Measurements from ENCODE around the gene HTN1. TPM values are rescaled to one million over a fixed set of nuclear protein-coding genes. Genes with fewer than 3 reads are reported as not detected.
"Not testable (repeated sequence)": the region's sequence is repeated elsewhere in the genome, so short reads cannot be mapped to it uniquely, and the experiment has no call there.

Gene HTN1
- not detected for total RNA-seq

DNA sequence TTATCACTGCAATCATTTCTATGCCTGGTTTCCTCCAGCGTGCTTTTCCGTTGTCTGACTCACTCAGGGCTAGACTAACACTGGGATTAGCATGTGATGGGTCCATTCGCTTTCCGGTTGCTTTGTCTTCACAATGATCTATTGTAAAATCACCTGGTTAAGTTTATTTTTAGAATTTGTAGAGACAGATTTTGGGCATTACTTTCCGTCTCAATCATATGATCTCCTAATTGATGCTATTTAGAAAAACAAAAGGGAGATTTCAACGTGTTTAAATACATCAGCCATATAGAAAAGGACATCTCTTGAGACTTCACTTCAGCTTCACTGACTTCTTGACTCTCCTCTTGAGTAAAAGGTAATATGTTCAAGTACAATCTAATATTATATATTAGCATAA lies at the start of gene HTN1:
HTN1 (plus strand) TSS at position 301 of the 400 bp plus-strand sequence. CDS start 2,639 bp downstream, outside the sequence.
- H3K27me3 ChIP-seq (replicated peaks; ENCODE audit: insufficient read depth); H3K36me3 ChIP-seq; DNase-seq (ENCODE audit: low spot score); H3K4me1 ChIP-seq (replicated peaks); H3K4me3 ChIP-seq; H3K9me3 ChIP-seq; intact Hi-C loops (cut with DNase I); H3K27ac ChIP-seq: not testable (repeated sequence)
- WGBS = 85% methylated on average over 6 of the region's 6 CpGs

GRCh38 chr4:70000711-70001110 lies 49.5 kb upstream of the HTN1 start:
- no peaks in the 10 kb centered on the region for H3K4me1 ChIP-seq (replicated peaks)
- no peak for DNase-seq (ENCODE audit: low spot score)
- H3K4me3 ChIP-seq = no peak overlapping the region
- TF ChIP-seq, protein P1, sequence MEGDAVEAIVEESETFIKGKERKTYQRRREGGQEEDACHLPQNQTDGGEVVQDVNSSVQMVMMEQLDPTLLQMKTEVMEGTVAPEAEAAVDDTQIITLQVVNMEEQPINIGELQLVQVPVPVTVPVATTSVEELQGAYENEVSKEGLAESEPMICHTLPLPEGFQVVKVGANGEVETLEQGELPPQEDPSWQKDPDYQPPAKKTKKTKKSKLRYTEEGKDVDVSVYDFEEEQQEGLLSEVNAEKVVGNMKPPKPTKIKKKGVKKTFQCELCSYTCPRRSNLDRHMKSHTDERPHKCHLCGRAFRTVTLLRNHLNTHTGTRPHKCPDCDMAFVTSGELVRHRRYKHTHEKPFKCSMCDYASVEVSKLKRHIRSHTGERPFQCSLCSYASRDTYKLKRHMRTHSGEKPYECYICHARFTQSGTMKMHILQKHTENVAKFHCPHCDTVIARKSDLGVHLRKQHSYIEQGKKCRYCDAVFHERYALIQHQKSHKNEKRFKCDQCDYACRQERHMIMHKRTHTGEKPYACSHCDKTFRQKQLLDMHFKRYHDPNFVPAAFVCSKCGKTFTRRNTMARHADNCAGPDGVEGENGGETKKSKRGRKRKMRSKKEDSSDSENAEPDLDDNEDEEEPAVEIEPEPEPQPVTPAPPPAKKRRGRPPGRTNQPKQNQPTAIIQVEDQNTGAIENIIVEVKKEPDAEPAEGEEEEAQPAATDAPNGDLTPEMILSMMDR (IDR thresholded peaks at IDR 0.05) = no peak
- no peak for TF ChIP-seq POLR2A (IDR thresholded peaks at IDR 0.05)
- TF ChIP-seq POLR2AphosphoS5 (IDR thresholded peaks at IDR 0.05) = no peak
- H3K27ac ChIP-seq = no peak overlapping the region
- 92% methylated on average over 1 of the region's 1 CpG for WGBS
- intact Hi-C loops (cut with DNase I) = no loop called here
- H3K36me3 ChIP-seq = no peaks in the 10 kb centered on the region
- no peaks in the 10 kb centered on the region for H3K27me3 ChIP-seq (replicated peaks; ENCODE audit: insufficient read depth)
- no peaks in the 10 kb centered on the region for H3K9me3 ChIP-seq

- H3K4me3 ChIP-seq = no peak overlapping the region
- no peaks in the 10 kb centered on the region for H3K27me3 ChIP-seq (replicated peaks; ENCODE audit: insufficient read depth)
- DNase-seq (ENCODE audit: low spot score) = no peak
- H3K27ac ChIP-seq = no peak overlapping the region
- TF ChIP-seq, protein P1 (IDR thresholded peaks at IDR 0.05) = no peak
- TF ChIP-seq POLR2AphosphoS5 (IDR thresholded peaks at IDR 0.05) = no peak
- TF ChIP-seq POLR2A (IDR thresholded peaks at IDR 0.05) = no peak
- no peaks in the 10 kb centered on the region for H3K9me3 ChIP-seq
- H3K36me3 ChIP-seq = no peaks in the 10 kb centered on the region
- H3K4me1 ChIP-seq (replicated peaks) = no peaks in the 10 kb centered on the region
- intact Hi-C loops (cut with DNase I) = no loop called here
Observed at GRCh38 chr4:70002507-70002906, 47.7 kb upstream of the HTN1 start.

DNA sequence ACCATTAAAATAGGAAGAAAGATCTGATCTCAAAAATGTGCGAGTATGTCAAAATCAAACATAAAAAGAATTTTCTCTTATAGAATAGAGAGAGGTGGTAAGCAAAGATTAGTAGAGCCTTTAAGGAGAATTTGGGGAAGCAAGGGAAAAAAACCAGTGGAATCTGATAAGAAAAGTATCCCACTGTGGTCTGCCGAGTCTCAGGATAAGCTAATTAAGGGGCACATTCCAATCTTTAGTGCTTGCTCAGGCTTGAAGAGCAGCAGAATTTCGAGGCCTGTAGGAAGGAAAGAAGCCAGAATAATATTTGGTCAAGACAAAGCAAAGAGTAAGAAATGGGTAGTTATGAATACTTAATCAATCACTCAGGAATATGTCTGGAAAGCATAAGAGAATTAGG lies 41.5 kb upstream of the HTN1 start:
- Histone ChIP-seq H3K27ac (no peak overlapping the region), H3K4me1 (replicated peaks) (no peaks in the 10 kb centered on the region), H3K9me3 (no peaks in the 10 kb centered on the region), H3K4me3 (no peak overlapping the region), H3K27me3 (replicated peaks; ENCODE audit: insufficient read depth) (no peaks in the 10 kb centered on the region), H3K36me3 (no peaks in the 10 kb centered on the region)
- no peak for DNase-seq (ENCODE audit: low spot score)
- WGBS = 55% methylated on average over 3 of the region's 3 CpGs
- intact Hi-C loops (cut with DNase I) = no loop called here
- TF ChIP-seq POLR2A (IDR thresholded peaks at IDR 0.05) (no peak), POLR2AphosphoS5 (IDR thresholded peaks at IDR 0.05) (no peak)
- TF ChIP-seq, protein P1 (IDR thresholded peaks at IDR 0.05) = no peak

- H3K9me3 ChIP-seq; DNase-seq (ENCODE audit: low spot score); H3K4me1 ChIP-seq (replicated peaks); intact Hi-C loops (cut with DNase I); H3K27ac ChIP-seq; H3K27me3 ChIP-seq (replicated peaks; ENCODE audit: insufficient read depth); H3K4me3 ChIP-seq; H3K36me3 ChIP-seq: not testable (repeated sequence)
- 84% methylated on average over 10 of the region's 10 CpGs for WGBS
Observed at GRCh38 chr4:70019006-70019405, 31.2 kb upstream of the HTN1 start.

DNA sequence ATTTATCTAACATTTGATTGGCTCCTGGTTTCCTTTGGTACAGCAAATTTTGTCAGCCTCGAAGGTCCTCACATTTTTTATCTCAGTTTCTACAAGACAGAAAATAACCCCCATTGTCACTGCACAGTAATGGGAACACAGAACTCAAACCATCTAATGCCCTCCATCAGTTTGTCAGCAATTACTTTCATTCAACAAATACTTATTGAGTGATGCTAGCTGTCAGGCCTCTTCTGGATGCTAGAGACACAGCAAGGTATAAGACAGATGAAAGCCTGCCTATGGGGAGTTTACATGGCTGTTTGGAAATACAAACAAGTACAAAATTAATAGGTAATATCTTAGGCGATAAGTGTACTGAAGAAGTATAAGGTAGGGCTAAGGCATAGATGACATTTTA lies 27.0 kb upstream of the HTN1 start:
- H3K27me3 ChIP-seq (replicated peaks; ENCODE audit: insufficient read depth) = no peaks in the 10 kb centered on the region
- H3K4me3 ChIP-seq = no peak overlapping the region
- 92% methylated on average over 2 of the region's 2 CpGs for WGBS
- no peaks in the 10 kb centered on the region for H3K36me3 ChIP-seq
- no peak overlapping the region for H3K27ac ChIP-seq
- intact Hi-C loops (cut with DNase I) = no loop called here
- H3K4me1 ChIP-seq (replicated peaks) = no peaks in the 10 kb centered on the region
- H3K9me3 ChIP-seq = no peaks in the 10 kb centered on the region
- no peak for DNase-seq (ENCODE audit: low spot score)
- TF ChIP-seq, protein P1 (IDR thresholded peaks at IDR 0.05) = no peak
- TF ChIP-seq POLR2A (IDR thresholded peaks at IDR 0.05) (no peak), POLR2AphosphoS5 (IDR thresholded peaks at IDR 0.05) (no peak)
